Motor neuron (in vitro differentiated cells): Measurements from ENCODE around the gene RARG. TPM values are rescaled to one million over a fixed set of nuclear protein-coding genes. Genes with fewer than 3 reads are reported as not detected.
"Not testable (repeated sequence)": the region's sequence is repeated elsewhere in the genome, so short reads cannot be mapped to it uniquely, and the experiment has no call there.

Source experiments
- ATAC-seq, 8 experiments: fragments of 200-7000 bp; cut with Tn5 transposase; replicated peaks in 6 of 8; 2 replicates each; pipeline ENCODE4 v1.8.0; 2021; ENCODE audit warnings: mild to moderate bottlenecking in 8 of 8, moderate library complexity in 8 of 8
- H3K27ac ChIP-seq, 2 donors: fragments of 250-450 bp; sonication (Bioruptor Pico); 2 replicates each; pipeline ENCODE4 v1.9.0; 2021; ENCODE audit warnings: antibody characterized with exemption in 2 of 2, mild to moderate bottlenecking in 2 of 2, moderate library complexity in 1 of 2
- H3K4me1 ChIP-seq, 2 donors: fragments of 250-450 bp; sonication (Bioruptor Pico); replicated peaks in 1 of 2; 2 replicates each; pipeline ENCODE4 v1.6.1; 2021; ENCODE audit warnings: antibody characterized with exemption in 2 of 2, mild to moderate bottlenecking in 2 of 2, moderate library complexity in 1 of 2
- H3K4me3 ChIP-seq, 5 donors: fragments of 250-450 bp; sonication (Bioruptor Pico); 2 replicates each; pipeline ENCODE4 v1.9.0; 2021; ENCODE audit warnings: antibody characterized with exemption in 5 of 5, mild to moderate bottlenecking in 5 of 5, moderate library complexity in 4 of 5
- WGBS, 10 experiments: fragments of 450-650 bp; shearing (Covaris generic); methylation state at CpG; one replicate each; pipeline ENCODE4 v1.0.0; 2022; 5-methylcytosine and 5-hydroxymethylcytosine counted together
- in situ Hi-C, 9 experiments: fragments of 400-800 bp; cut with MboI; loops; one replicate each; pipeline ENCODE4 v1.15.0; 2021; ENCODE audit warnings: low sequenced_read_pairs in 9 of 9, low pct_unique_long_range_greater_than_20kb in 2 of 9; ENCODE audit not compliant: unreplicated experiment in 9 of 9
- total RNA-seq, 8 experiments: library from RNA; unstranded; fragments of 300-600 nt; gene quantifications; 2 replicates each; pipeline versions ENCODE4 v1.2.3 to v1.2.4, GENCODE V29; 2022

RARG gene
- total RNA-seq, 8 experiments from 2014 or later = 0.33 to 37.3 (median 4.2) TPM

- H3K4me1 ChIP-seq = peaks cover 15 to 19% of the 10 kb centered on the region in 2 donors
- in situ Hi-C loops = loop anchor here in 1 of 9 experiments (25.0 kb wide), 1 partner anchor 101 kb away; the partner anchor contains the start of genes MYG1 and PFDN5
Observed at GRCh38 chr12:53186745-53187144, 45.3 kb downstream of the RARG start.

GRCh38 chr12:53185582-53186153 is 46.3 kb downstream of the RARG start:
- Histone ChIP-seq H3K27ac (no peak overlapping the region), H3K4me1 (peaks cover 17 to 22% of the 10 kb centered on the region in 2 donors), H3K4me3 (no peak overlapping the region)
- in situ Hi-C loops = loop anchor here in 1 of 9 experiments (25.0 kb wide), 1 partner anchor 102 kb away; the partner anchor contains the start of genes MYG1 and PFDN5
- no peak for ATAC-seq
- WGBS, 10 experiments = 75 to 100% (median 100%) methylated on average over 1 to 2 of the region's 3 CpGs; no CpG with 5 or more reads in 1 of the 10 experiments

More at GRCh38 chr12:53186745-53187144, 45.3 kb downstream of the RARG start:
- no peak for ATAC-seq
- WGBS, 10 experiments = 80 to 100% (median 96%) methylated on average over 2 to 4 of the region's 4 CpGs; no CpG with 5 or more reads in 3 of the 10 experiments
- H3K4me3 ChIP-seq = no peak overlapping the region
- H3K27ac ChIP-seq = no peak overlapping the region

- Histone ChIP-seq H3K27ac (no peak overlapping the region), H3K4me1 (peaks cover 17 to 22% of the 10 kb centered on the region in 2 donors), H3K4me3 (no peak overlapping the region)
- 93 to 100% (median 100%) methylated on average over 2 to 4 of the region's 6 CpGs; no CpG with 5 or more reads in 7 of the 10 experiments for WGBS, 10 experiments
- in situ Hi-C loops = loop anchor here in 1 of 9 experiments (25.0 kb wide), 1 partner anchor 102 kb away; the partner anchor contains the start of genes MYG1 and PFDN5
- no peak for ATAC-seq
Observed at GRCh38 chr12:53184828-53185227, 47.2 kb downstream of the RARG start.

GRCh38 chr12:53182903-53183302 is 49.1 kb downstream of the RARG start:
- H3K4me3 ChIP-seq = peak overlapping the region in 1 of 5 donors; percentile 2
- 65 to 100% (median 79%) methylated on average over 2 of the region's 2 CpGs; no CpG with 5 or more reads in 3 of the 10 experiments for WGBS, 10 experiments
- H3K4me1 ChIP-seq = peaks cover 23 to 29% of the 10 kb centered on the region in 2 donors
- no peak overlapping the region for H3K27ac ChIP-seq
- no peak for ATAC-seq
- in situ Hi-C loops = loop anchor here in 1 of 9 experiments (25.0 kb wide), 1 partner anchor 104 kb away; the partner anchor contains the start of genes MYG1 and PFDN5

GRCh38 chr12:53181935-53182334 is 50.1 kb downstream of the RARG start:
- in situ Hi-C loops = loop anchor here in 1 of 9 experiments (25.0 kb wide), 1 partner anchor 105 kb away; the partner anchor contains the start of genes MYG1 and PFDN5
- Histone ChIP-seq H3K27ac (no peak overlapping the region), H3K4me3 (peak overlapping the region in 3 of 5 donors; percentile 59 to 75 (median 69)), H3K4me1 (peaks cover 23 to 29% of the 10 kb centered on the region in 2 donors)
- no peak for ATAC-seq
- 70 to 100% (median 92%) methylated on average over 1 to 2 of the region's 2 CpGs; no CpG with 5 or more reads in 5 of the 10 experiments for WGBS, 10 experiments

- Histone ChIP-seq H3K4me1 (peaks cover 23 to 29% of the 10 kb centered on the region in 2 donors), H3K4me3 (peak overlapping the region; percentile 48 to 75 (median 59)), H3K27ac (peak overlapping the region; percentile 92 to 96)
- in situ Hi-C loops = loop anchor here in 1 of 9 experiments (25.0 kb wide), 1 partner anchor 106 kb away; the partner anchor contains the start of genes MYG1 and PFDN5
- 0 to 40% (median 6%) methylated on average over 1 to 9 of the region's 57 CpGs; no CpG with 5 or more reads in 2 of the 10 experiments for WGBS, 10 experiments
- ATAC-seq = peak; percentile 41 to 79 (median 74)
Observed at GRCh38 chr12:53180931-53181645, 50.9 kb downstream of the RARG start.

DNA sequence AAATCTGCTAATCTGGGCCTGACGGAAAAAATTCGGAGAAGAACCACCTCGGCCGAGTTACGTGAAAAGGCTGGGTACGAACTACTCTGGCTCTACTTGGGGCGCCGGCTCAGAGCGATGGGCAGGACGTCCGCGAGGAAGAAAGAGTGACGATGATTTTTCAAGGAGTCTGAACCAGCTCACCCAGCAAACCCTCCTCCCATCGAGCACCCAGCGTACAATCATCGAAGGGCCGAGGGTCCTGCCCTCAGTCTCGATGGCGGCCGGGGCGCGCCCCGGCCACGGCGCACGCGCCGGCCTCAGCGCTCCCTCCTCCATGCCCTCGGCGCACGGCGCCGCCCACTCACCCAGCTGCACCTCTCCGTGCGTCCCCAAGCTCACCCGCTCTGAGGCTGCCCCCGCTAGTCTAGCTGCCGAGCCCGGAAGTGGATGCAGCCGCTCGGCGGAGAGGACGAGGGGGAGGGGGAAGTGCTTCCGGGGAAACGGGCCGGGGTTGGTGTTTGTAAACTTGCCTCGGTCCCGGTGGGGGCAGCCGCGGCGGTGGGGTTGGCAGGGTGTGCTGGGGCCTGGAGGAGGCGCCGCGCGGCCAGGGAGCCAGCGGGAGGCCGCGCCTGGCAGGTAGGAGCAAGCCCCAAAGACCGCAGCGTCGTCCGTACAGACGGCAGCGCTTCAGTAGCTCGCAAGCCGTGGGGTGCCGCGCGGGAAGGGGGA is 51.6 kb downstream of the RARG start, which contains the start of the genes CSAD and ZNF740:
TSS of gene CSAD (minus strand) at position 706 of the 711 bp plus-strand sequence. CDS start 7,455 bp downstream, outside the sequence.
TSS of gene ZNF740 (plus strand) at position 503 of the 711 bp plus-strand sequence. CDS start 1,262 bp downstream, outside the sequence.
- Histone ChIP-seq H3K4me1 (peaks cover 28 to 33% of the 10 kb centered on the region in 2 donors), H3K4me3 (peak within 1 kb of the TSS; percentile 48 to 75 (median 59)), H3K27ac (peak within 1 kb of the TSS; percentile 92 to 96)
- ATAC-seq = peak; percentile 89 to 96 (median 95)
- WGBS, 10 experiments = 0 to 7% (median 2%) methylated on average over 2 to 14 of the region's 70 CpGs; no CpG with 5 or more reads in 4 of the 10 experiments
- in situ Hi-C loops = loop anchor here in 1 of 9 experiments (25.0 kb wide), 1 partner anchor 107 kb away; the partner anchor contains the start of genes MYG1 and PFDN5

GRCh38 chr12:53179687-53180219 is 52.3 kb downstream of the RARG start:
- Histone ChIP-seq H3K27ac (peak overlapping the region; percentile 87 to 96), H3K4me1 (peaks cover 34 to 39% of the 10 kb centered on the region in 2 donors), H3K4me3 (peak overlapping the region; percentile 48 to 75 (median 59))
- 3 to 52% (median 30%) methylated on average over 2 to 9 of the region's 12 CpGs for WGBS, 10 experiments
- peak; percentile 6 to 45 (median 14) for ATAC-seq
- in situ Hi-C loops = loop anchor here in 1 of 9 experiments (25.0 kb wide), 1 partner anchor 108 kb away; the partner anchor contains the start of genes MYG1 and PFDN5

DNA sequence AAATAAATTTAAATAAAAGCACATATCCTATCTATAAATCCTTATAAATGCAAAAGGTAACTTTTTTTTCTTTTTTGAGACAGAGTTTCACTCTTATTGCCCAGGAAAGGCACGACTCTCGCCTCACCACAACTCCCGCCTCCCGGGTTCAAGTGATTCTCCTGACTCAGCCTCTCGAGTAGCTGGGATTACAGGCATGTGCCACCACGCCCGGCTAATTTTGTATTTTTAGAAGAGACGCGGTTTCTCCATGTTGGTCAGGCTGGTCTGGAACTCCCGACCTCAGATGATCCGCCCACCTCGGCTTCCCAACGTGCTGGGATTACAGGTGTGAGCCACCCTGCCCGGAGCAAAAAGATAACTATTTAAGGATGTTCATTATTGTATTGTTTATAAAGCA is 53.2 kb downstream of the RARG start:
- in situ Hi-C loops = loop anchor here in 1 of 9 experiments (25.0 kb wide), 1 partner anchor 108 kb away; the partner anchor contains the start of genes MYG1 and PFDN5
- 59 to 100% (median 90%) methylated on average over 4 to 13 of the region's 14 CpGs; no CpG with 5 or more reads in 1 of the 10 experiments for WGBS, 10 experiments
- H3K27ac ChIP-seq, H3K4me3 ChIP-seq, ATAC-seq: not testable (repeated sequence)
- peaks cover 36 to 43% of the 10 kb centered on the region in 2 donors for H3K4me1 ChIP-seq

DNA sequence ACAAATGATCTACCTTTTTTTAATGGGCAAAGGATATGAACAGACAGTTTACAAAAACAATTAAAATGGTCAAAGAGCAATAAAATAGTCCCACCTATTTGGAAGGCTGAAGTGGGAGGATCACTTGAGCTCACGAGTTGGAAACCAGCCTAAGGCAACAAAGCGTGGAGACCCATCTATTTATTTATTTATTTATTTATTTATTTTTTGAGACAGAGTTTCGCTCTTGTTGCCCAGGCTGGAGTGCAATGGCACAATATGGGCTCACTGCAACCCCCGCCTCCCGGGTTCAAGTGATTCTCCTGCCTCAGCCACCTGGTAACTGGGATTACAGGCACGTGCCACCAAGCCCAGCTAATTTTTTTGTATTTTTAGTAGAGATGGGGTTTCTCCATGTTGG is 54.6 kb downstream of the RARG start:
- not testable (repeated sequence) for H3K4me3 ChIP-seq, ATAC-seq, H3K27ac ChIP-seq
- peaks cover 28 to 30% of the 10 kb centered on the region in 2 donors for H3K4me1 ChIP-seq
- in situ Hi-C loops = loop anchor here in 1 of 9 experiments (25.0 kb wide), 1 partner anchor 110 kb away; the partner anchor contains the start of genes MYG1 and PFDN5
- WGBS, 10 experiments = 27 to 100% (median 95%) methylated on average over 1 to 6 of the region's 6 CpGs; no CpG with 5 or more reads in 1 of the 10 experiments

DNA sequence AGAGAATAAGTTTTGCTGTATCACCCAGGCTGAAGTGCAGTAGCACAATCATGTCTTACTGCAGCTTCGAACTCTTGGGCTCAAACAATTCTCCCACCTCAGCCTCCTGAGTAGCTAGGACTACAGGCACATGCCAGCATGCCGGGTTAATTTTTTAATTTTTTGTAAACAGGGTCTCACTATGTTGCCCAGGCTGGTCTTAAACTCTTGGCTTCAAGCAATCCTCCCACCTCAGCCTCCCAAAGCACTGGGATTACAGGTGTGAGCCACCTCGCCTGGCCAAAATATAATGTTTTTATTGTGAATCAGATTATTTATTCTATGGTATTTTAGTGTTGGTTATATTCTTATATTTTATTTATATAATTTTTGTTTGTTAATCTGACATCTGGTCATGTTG is 55.3 kb downstream of the RARG start:
- WGBS, 10 experiments = 86 to 100% (median 100%) methylated on average over 1 to 3 of the region's 3 CpGs; no CpG with 5 or more reads in 2 of the 10 experiments
- Histone ChIP-seq H3K4me3 (no peak overlapping the region), H3K27ac (no peak overlapping the region), H3K4me1 (peaks cover 21 to 23% of the 10 kb centered on the region in 2 donors)
- no peak for ATAC-seq
- in situ Hi-C loops = loop anchor here in 1 of 9 experiments (25.0 kb wide), 1 partner anchor 111 kb away; the partner anchor contains the start of genes MYG1 and PFDN5
